Activated T-cell treated with anti-CD3 and anti-CD28 coated beads, Interleukin-2, amount 50 U/mL, for 4 hours (primary cell): ENCODE measurements around the gene CLP1. TPM values are rescaled to one million over a fixed set of nuclear protein-coding genes. Genes with fewer than 3 reads are reported as not detected.
"Not testable (repeated sequence)": the region's sequence is repeated elsewhere in the genome, so short reads cannot be mapped to it uniquely, and the experiment has no call there.

Source experiments
- ATAC-seq, 2 donors: fragments of 200-7000 bp; cut with Tn5 transposase; one replicate each; pipeline ENCODE4 v1.10.0; 2021
- DNase-seq: peaks from one replicate; pipeline ENCODE4 v3.0.0-alpha.2; 2020
- H3K27me3 Mint-ChIP-seq: one replicate; pipeline ENCODE4 v1.8.0; 2021; ENCODE audit warnings: low read depth, mixed read lengths
- H3K36me3 Mint-ChIP-seq: one replicate; pipeline ENCODE4 v1.8.0; 2022; ENCODE audit warnings: mixed read lengths; ENCODE audit not compliant: insufficient read depth
- H3K4me1 Mint-ChIP-seq: one replicate; pipeline ENCODE4 v1.8.0; 2021; ENCODE audit warnings: low read depth, mixed read lengths
- H3K4me3 Mint-ChIP-seq: one replicate; pipeline ENCODE4 v1.8.0; 2021; ENCODE audit warnings: mild to moderate bottlenecking, moderate library complexity, mixed read lengths
- H3K9me3 Mint-ChIP-seq: one replicate; pipeline ENCODE4 v1.8.0; 2021; ENCODE audit warnings: mixed read lengths
- total RNA-seq, 3 donors: library from RNA; stranded (reverse); gene quantifications; one replicate each; pipeline ENCODE4 v1.2.1, GENCODE V29; 2021

The CLP1 gene
- total RNA-seq, 3 donors from 2014 or later = 21.6 to 24.6 (median 22.0) TPM

- DNase-seq (no peak), ATAC-seq (no peak)
- peaks cover 52% of the 10 kb centered on the region for H3K27me3 Mint-ChIP-seq
- H3K36me3 Mint-ChIP-seq = no peaks in the 10 kb centered on the region
- no peaks in the 10 kb centered on the region for H3K9me3 Mint-ChIP-seq
- no peak overlapping the region for H3K4me3 Mint-ChIP-seq
- peaks cover 43% of the 10 kb centered on the region for H3K4me1 Mint-ChIP-seq
Measured at GRCh38 chr11:57647372-57647771, 10.2 kb upstream of the CLP1 start.

DNA sequence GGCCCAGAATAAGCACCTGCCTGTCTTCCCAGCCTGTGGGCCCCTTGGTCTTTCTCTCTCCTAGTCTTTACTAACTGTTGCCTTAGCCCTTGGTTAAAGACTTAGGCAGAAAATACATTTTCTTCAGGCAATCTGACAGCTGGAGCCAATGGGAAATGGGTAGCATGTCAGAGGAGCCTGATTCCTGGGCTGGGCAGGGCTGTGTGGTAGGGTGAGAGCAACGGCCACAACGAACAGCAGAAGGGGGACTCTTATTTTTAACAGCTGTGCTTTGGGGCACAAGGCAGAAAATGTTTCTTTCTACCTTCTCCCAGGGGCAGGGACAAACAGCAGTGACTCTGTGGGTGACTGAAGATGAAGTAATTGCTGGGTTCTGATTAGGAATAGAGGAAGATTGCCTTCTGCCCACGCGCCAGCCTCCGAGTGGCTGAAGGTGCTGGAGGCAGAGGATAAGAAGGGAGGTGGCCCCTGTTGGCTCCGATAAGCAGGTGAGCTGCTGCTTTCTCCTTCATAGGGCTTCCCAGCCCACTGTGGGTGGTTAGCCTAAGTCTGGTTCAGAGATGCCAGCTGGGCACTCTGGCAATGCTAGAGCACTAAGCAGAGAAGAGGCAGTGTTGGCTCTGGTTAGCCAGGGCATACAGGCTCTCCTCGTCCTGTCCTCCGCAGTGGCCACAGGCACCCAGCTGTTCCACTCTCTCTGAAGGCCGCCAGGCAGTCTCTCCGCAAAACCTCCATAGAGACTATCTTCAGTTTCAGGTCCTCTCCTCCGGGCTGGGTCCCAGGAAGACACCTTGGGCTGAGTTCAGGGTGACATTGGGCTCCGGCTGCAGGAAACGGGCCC is 9.4 kb upstream of the CLP1 start:
- H3K27me3 Mint-ChIP-seq = peaks cover 50% of the 10 kb centered on the region
- ATAC-seq = no peak
- no peaks in the 10 kb centered on the region for H3K36me3 Mint-ChIP-seq
- DNase-seq = no peak
- H3K9me3 Mint-ChIP-seq = no peaks in the 10 kb centered on the region
- peaks cover 47% of the 10 kb centered on the region for H3K4me1 Mint-ChIP-seq
- peak overlapping the region; percentile 79 for H3K4me3 Mint-ChIP-seq

- no peaks in the 10 kb centered on the region for H3K36me3 Mint-ChIP-seq
- DNase-seq (no peak), ATAC-seq (peak; percentile 28 to 33)
- no peaks in the 10 kb centered on the region for H3K9me3 Mint-ChIP-seq
- peaks cover 46% of the 10 kb centered on the region for H3K27me3 Mint-ChIP-seq
- H3K4me3 Mint-ChIP-seq = peak overlapping the region; percentile 79
- peaks cover 47% of the 10 kb centered on the region for H3K4me1 Mint-ChIP-seq
Measured at GRCh38 chr11:57648801-57649735, 8.5 kb upstream of the CLP1 start.

DNA sequence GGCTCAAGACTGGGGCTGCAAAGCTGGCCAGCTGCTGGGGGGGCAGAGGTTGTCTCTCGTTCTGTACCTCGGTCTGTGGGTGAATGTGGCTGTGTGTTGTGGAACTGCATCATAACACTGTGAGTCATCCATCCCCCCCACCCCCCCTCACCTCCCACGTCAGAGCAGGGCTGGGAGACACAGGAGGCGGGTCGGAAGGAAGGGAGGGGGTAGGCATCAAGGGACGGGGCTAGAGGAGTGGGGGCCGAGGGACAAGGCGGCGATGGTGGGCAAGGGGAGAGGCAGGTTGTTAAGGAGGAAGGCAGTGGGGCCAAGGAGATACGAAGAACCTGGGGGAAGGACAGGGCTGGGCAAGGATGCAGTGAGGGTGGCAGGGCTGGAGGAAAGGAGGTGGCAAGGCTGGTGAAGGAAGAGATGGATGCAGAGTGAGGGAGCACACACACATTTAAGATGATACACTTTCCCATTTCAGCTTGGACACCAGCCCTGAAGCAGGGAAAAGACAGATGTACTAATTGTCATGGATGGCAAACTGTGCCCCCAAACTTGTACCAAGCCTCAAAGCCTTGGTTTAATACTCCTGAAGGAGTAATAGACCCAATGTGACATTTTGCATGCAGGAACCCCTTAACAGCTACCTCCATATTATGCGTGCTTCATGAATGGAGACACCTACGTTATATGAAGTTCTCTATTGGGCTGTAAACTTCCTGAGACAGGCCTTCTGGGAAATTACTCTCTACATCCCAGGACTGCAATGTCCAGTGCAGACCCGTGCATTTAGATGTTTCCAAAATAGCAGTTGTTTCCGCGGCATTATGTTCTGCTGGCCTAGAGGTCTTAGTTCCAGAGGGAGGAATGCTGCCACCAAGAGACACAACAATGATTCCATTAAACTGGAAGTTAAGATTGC is 7.5 kb upstream of the CLP1 start, which contains the start of gene YPEL4:
Gene YPEL4 (minus strand): TSS at position 87 of the 913 bp plus-strand sequence. CDS start 2,805 bp downstream, outside the sequence.
- peaks cover 42% of the 10 kb centered on the region for H3K27me3 Mint-ChIP-seq
- peak within 1 kb of the TSS; percentile 79 for H3K4me3 Mint-ChIP-seq
- peaks cover 47% of the 10 kb centered on the region for H3K4me1 Mint-ChIP-seq
- H3K36me3 Mint-ChIP-seq = no peaks in the 10 kb centered on the region
- ATAC-seq (peak; percentile 81 to 84), DNase-seq (peak; percentile 59)
- H3K9me3 Mint-ChIP-seq = no peaks in the 10 kb centered on the region

GRCh38 chr11:57650739-57651090 is 6.8 kb upstream of the CLP1 start:
- Mint-ChIP-seq H3K36me3 (no peaks in the 10 kb centered on the region), H3K27me3 (peaks cover 38% of the 10 kb centered on the region), H3K9me3 (no peaks in the 10 kb centered on the region), H3K4me1 (peaks cover 47% of the 10 kb centered on the region), H3K4me3 (no peak overlapping the region)
- no peak for DNase-seq
- ATAC-seq = no peak

GRCh38 chr11:57651408-57651807 is 6.2 kb upstream of the CLP1 start:
- H3K4me3 Mint-ChIP-seq = no peak overlapping the region

GRCh38 chr11:57652230-57652629 is 5.3 kb upstream of the CLP1 start:
- not testable (repeated sequence) for H3K9me3 Mint-ChIP-seq, H3K36me3 Mint-ChIP-seq, ATAC-seq, DNase-seq
- H3K4me1 Mint-ChIP-seq = peaks cover 42% of the 10 kb centered on the region
- peaks cover 22% of the 10 kb centered on the region for H3K27me3 Mint-ChIP-seq
- peak overlapping the region; percentile 42 for H3K4me3 Mint-ChIP-seq

More at GRCh38 chr11:57651408-57651807, 6.2 kb upstream of the CLP1 start:
- ATAC-seq (no peak), DNase-seq (no peak)
- Mint-ChIP-seq H3K9me3 (no peaks in the 10 kb centered on the region), H3K4me1 (peaks cover 43% of the 10 kb centered on the region), H3K36me3 (no peaks in the 10 kb centered on the region), H3K27me3 (peaks cover 31% of the 10 kb centered on the region)

GRCh38 chr11:57652662-57653061 is 4.9 kb upstream of the CLP1 start:
- H3K27me3 Mint-ChIP-seq = peaks cover 18% of the 10 kb centered on the region
- DNase-seq = no peak
- H3K4me1 Mint-ChIP-seq = peaks cover 44% of the 10 kb centered on the region
- peak overlapping the region; percentile 42 for H3K4me3 Mint-ChIP-seq
- no peak for ATAC-seq
- peaks cover 2% of the 10 kb centered on the region for H3K36me3 Mint-ChIP-seq
- H3K9me3 Mint-ChIP-seq = no peaks in the 10 kb centered on the region

- ATAC-seq = no peak
- no peaks in the 10 kb centered on the region for H3K9me3 Mint-ChIP-seq
- peaks cover 13% of the 10 kb centered on the region for H3K27me3 Mint-ChIP-seq
- peaks cover 2% of the 10 kb centered on the region for H3K36me3 Mint-ChIP-seq
- peaks cover 41% of the 10 kb centered on the region for H3K4me1 Mint-ChIP-seq
- no peak overlapping the region for H3K4me3 Mint-ChIP-seq
- DNase-seq = no peak
Measured at GRCh38 chr11:57653163-57653562, 4.4 kb upstream of the CLP1 start.

DNA sequence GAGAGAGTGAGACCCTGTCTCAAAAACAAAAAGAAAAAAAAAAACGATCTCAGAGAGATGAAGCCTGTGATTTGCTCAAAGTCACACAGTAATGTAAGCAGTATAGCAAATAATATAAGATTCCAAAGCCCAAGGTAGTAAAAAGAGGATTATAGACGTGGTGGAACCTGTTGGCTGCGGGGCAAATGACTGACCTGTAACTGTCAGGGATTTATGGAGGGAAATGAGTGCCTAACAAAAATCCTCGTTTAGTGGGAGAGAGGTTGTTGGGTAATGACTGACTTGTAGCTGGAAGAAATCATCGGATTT is 723 bp upstream of the CLP1 start:
- no peaks in the 10 kb centered on the region for H3K9me3 Mint-ChIP-seq

DNA sequence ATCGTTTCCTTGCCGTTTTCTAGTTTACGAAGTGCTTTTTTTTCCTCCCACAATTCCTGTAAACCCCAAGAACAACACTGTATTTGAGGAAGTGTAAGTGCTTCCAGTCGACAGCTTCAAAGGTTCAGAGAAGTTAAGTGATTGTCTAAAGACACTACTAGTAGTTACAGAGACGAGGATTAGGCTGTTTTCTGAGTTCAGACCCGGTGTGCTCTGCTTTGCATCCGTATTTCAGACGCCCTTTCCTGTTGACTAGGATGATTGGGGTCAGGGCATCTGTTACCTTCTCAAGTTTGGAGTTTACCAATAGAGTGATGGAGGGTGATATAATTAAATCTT is 430 bp downstream of the CLP1 start:
- ATAC-seq (no peak), DNase-seq (no peak)
- Mint-ChIP-seq H3K36me3 (peaks cover 32% of the 10 kb centered on the region), H3K9me3 (no peaks in the 10 kb centered on the region), H3K4me1 (peaks cover 26% of the 10 kb centered on the region), H3K27me3 (no peaks in the 10 kb centered on the region), H3K4me3 (peak overlapping the region; percentile 96)

More for the DNA sequence above, 723 bp upstream of the CLP1 start:
- Mint-ChIP-seq H3K4me3 (peak overlapping the region; percentile 96), H3K36me3 (peaks cover 25% of the 10 kb centered on the region), H3K27me3 (no peaks in the 10 kb centered on the region), H3K4me1 (peaks cover 28% of the 10 kb centered on the region)
- ATAC-seq (no peak), DNase-seq (no peak)

GRCh38 chr11:57659669-57660068 is 2.1 kb downstream of the CLP1 start:
- Mint-ChIP-seq H3K9me3 (no peaks in the 10 kb centered on the region), H3K36me3 (peaks cover 32% of the 10 kb centered on the region), H3K4me3 (peak overlapping the region; percentile 42), H3K4me1 (peaks cover 24% of the 10 kb centered on the region), H3K27me3 (no peaks in the 10 kb centered on the region)
- no peak for ATAC-seq
- no peak for DNase-seq

DNA sequence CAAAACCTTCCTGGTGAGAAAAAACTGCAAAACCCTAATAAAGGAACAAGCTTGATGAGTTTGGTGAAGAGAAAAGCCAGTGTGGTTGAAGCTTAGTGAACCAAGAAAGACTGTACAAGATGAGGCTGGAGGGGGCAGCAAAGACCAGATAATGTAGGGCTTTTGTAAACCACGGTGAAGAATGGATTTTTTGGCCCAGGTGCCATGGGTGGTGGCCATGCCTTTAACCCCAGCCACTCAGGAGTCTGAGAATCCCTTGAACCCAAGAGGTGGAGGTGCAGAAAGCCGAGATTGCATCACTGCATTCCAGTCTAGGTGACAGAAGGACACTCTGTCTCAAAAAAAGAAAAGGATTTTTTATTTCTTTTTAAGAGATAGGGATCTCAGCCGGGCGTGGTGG is 5.3 kb downstream of the CLP1 start:
- Mint-ChIP-seq H3K4me3 (no peak overlapping the region), H3K27me3 (no peaks in the 10 kb centered on the region), H3K36me3 (peaks cover 30% of the 10 kb centered on the region), H3K9me3 (no peaks in the 10 kb centered on the region), H3K4me1 (peaks cover 23% of the 10 kb centered on the region)
- ATAC-seq (no peak), DNase-seq (no peak)

- no peaks in the 10 kb centered on the region for H3K9me3 Mint-ChIP-seq
- H3K4me3 Mint-ChIP-seq = no peak overlapping the region
- ATAC-seq (no peak), DNase-seq (no peak)
- H3K27me3 Mint-ChIP-seq = no peaks in the 10 kb centered on the region
- peaks cover 19% of the 10 kb centered on the region for H3K4me1 Mint-ChIP-seq
- H3K36me3 Mint-ChIP-seq = peaks cover 28% of the 10 kb centered on the region
Measured at GRCh38 chr11:57663975-57664374, 6.4 kb downstream of the CLP1 start.
